ENCODE measurements around the gene MEGF11.

Gene MEGF11

DNA sequence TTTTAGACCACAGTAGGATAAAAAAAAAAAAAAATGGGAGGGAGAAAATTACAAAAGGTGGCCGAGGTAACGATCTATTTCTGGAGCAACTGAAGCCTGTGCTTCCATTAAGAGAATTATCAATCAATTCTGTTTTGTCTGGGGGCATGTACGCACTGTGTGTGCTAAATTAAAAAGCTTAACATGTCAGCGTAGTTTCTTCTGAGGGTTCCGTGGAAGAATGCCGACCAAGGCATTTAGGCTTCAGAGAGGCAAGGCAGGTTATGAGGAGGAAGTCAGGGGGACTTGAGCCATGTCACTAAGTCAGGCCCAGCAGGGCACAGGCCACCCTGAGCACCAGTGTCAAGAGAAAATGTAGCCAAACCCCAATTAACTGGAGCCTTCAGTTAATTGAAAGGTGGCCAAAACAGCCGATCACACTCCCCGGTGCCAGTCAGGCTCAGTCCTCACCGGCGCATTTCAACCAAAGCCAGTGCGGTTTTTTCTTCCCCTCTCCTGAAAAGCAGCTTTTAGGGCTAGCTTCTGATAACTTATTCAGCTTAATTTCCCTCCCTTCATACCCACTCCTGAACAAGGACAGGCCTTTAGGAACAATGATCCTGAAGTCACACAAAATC lies 113.9 kb downstream of the MEGF11 start:
- Mint-ChIP-seq H3K27me3 (no peaks in the 10 kb centered on the region), H3K4me1 (peaks cover 13% of the 10 kb centered on the region), H3K4me3 (no peak overlapping the region), H3K9me3 (no peaks in the 10 kb centered on the region), H3K27ac (no peak overlapping the region)
- DNase-seq, result no peak
- no peak for ATAC-seq

DNA sequence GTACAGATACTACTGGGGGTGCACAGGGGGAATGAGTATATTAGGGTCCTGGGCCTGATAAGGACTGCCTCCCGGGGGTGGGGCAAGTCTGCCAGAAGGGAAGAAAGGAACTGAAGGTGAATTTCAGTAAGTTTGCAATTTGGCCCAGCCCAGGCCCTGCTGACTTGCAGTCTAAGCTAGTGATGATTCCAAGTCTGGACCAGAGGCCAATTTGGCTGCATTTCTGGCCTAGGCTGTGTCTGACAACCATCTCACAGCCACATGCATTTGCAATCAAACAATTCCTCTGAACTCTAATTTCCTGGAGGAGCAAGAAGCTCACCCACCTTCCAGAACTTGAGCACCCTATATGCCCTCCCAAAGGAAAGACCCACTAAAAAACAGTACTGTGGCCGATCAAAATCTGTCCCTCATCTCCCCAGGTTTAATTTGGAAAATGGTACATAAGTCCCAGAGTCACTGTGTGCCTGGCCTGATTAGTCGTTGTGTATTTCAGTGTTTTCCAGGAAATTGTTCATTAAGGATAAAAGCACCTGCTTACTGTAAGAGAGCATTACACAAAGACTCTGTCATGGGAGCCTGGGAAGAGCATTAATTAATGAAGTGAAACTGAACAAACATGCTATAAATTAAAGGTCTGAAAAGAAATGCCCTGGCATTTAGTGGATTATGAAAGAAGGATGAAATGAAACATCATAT lies 114.5 kb downstream of the MEGF11 start:
- no peak for ATAC-seq
- Mint-ChIP-seq H3K9me3 (no peaks in the 10 kb centered on the region), H3K4me1 (peaks cover 13% of the 10 kb centered on the region)

DNA sequence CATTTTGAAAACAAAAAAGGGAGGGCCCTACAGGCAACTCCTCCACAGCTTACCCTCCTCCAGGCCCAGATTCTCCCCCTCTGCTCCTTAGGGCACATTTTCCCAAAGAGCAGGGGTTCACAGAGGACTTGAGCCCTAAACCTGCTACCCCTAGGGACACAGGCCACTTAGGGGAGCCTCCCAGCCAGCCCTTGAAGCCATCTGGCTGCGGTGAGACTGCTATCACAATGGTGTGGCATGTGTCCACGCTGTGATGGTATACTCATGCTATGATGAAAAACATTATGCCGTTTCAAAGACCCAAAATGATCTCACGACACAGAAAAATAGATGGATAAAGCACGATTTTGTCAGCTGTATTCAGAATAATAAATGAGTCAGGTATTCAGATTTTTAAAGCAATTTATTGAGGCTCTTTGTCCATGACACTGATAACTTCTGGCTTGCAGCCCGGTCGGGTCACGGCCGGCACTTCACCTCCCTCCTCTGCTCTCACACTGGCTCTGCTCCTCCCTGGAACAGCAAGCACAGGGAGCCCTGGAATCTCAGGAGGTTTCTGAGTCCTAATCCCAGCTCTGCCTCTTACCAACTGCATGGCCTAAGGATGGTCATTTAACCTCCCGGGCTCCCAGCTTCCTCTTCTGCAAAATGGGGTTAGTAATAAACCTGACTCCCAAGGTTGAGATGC lies 115.3 kb downstream of the MEGF11 start:
- Mint-ChIP-seq H3K4me1 (peaks cover 13% of the 10 kb centered on the region), H3K27me3 (no peaks in the 10 kb centered on the region), H3K9me3 (no peaks in the 10 kb centered on the region), H3K4me3 (no peak overlapping the region), H3K27ac (no peak overlapping the region)
- no peak for DNase-seq
- no peak for ATAC-seq

More for the DNA sequence above, 114.5 kb downstream of the MEGF11 start:
- no peak overlapping the region for H3K4me3 Mint-ChIP-seq
- no peak for DNase-seq
- no peak overlapping the region for H3K27ac Mint-ChIP-seq
- no peaks in the 10 kb centered on the region for H3K27me3 Mint-ChIP-seq

DNA sequence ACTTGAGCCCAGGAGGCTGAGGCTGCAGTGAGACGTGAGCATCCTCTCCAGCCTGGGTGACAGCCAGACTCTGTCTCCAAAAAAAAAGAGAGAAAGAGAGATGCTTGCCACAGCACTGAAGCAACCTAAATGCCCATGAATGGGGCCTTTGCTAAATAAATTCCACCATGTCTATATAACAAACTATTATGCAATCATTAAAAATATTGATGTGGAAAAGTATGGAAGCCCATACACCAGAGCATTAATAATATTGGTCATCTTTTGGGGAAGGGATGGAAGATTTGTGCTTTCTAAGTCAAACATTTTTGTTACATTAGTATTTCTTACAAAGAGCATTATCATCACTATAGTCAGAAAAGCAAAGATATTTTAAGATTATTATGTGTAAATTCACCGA lies 116.6 kb downstream of the MEGF11 start:
- H3K9me3 Mint-ChIP-seq, result no peaks in the 10 kb centered on the region
- no peak for ATAC-seq
- no peak overlapping the region for H3K27ac Mint-ChIP-seq
- H3K4me1 Mint-ChIP-seq, result peaks cover 13% of the 10 kb centered on the region
- no peak for DNase-seq
- no peaks in the 10 kb centered on the region for H3K27me3 Mint-ChIP-seq
- H3K4me3 Mint-ChIP-seq, result no peak overlapping the region

DNA sequence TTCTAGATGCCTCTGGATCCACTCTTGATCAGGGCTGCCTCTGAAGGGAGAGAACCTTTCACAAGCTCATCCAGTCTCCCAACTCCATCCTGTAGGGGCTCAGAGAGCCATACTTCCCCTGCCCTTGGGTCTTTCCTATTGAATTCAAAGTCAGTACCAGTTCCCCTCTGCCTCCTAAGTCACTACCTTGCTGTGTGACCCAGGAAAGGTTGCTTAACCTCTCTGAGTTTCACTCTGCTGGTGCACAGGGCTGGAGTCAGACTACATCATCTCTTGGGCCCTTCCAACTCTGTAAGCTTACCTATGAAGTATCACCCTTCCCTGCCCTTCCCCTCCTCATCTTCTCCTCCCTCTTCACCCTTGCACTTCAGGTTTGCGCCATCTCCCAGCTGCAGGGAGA lies 117.9 kb downstream of the MEGF11 start:
- DNase-seq (no peak), ATAC-seq (no peak)
- peaks cover 13% of the 10 kb centered on the region for H3K4me1 Mint-ChIP-seq
- H3K9me3 Mint-ChIP-seq, result no peaks in the 10 kb centered on the region
- H3K4me3 Mint-ChIP-seq, result no peak overlapping the region
- H3K27ac Mint-ChIP-seq, result no peak overlapping the region
- no peaks in the 10 kb centered on the region for H3K27me3 Mint-ChIP-seq

DNA sequence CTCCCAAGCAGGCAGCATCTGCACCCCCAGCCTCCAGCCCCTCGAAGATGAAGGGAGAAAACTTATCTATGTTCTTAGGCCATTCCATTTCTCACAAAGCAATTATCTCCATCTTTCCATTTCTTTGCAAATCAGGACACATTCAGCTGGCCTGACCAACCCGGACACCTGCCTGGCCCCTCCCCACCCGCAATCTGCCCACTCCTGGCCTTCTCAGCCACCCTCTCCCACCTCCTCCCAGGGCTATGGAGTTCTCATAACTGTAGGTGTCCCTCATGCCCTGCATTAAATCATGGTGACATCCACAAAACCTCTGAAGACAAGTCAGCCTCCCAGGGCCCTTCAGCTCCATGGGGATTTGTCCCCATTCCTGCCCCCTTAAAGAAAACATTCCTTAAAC lies 119.3 kb downstream of the MEGF11 start:
- Mint-ChIP-seq H3K27me3 (no peaks in the 10 kb centered on the region), H3K9me3 (no peaks in the 10 kb centered on the region), H3K27ac (no peak overlapping the region), H3K4me1 (peaks cover 13% of the 10 kb centered on the region), H3K4me3 (no peak overlapping the region)
- DNase-seq (no peak), ATAC-seq (no peak)

DNA sequence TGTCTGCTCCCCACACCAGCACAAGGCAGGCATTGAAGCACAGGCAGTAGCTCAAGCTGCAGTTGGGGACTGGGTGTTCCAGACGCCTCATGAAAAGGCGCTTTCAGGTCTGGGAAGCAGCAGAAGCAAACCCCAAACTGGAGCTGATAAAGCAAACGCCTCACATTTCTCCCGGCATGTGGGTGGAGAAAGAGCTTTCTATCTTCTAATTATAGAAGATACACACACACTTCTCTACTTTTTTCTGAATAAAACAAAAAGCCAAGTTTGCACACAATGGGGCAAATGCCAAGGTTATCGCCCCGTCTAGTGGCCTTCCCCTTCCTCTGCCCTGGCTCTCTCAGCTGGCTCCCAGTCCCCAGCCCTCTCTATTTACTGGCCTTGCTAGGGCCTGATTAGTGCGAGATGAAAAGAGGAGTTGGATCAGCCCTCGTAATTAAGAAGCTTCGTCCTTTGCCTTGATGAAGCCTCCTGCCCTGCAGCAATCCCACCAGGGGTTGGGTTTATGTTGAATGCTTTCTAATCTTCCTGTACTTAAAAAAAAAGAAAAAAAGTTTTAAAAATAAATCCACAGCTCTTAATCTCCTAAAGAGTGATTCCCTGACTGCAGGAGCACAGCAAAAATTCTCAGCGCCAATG lies 120.2 kb downstream of the MEGF11 start:
- no peak overlapping the region for H3K4me3 Mint-ChIP-seq

DNA sequence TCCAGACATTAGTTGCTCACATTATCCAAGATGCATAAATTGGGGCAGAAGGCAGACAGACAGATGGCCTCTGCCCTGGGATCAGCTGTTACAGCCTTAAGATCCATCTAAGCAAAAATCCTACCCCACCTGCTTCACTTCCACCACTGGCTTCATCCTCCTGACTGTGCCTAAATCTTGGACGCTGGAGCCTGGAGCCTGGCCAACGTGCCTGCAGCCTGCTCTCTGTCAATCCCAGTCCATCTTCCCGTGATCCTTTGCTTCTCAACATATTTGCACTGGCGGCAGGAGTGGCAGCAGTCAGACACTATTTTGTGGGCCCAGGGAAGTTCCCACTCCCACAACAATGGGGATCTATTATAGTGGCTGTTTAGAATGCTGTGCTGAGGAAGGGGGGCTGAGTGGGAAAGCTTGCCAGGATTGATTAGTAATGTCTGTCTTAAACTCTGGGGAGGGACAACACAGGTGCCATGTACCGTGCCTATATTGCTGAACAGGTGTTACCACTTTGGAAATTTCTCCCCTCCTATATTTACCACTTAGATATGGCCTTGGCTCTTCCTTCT lies 121.2 kb downstream of the MEGF11 start:
- no peak overlapping the region for H3K4me3 Mint-ChIP-seq
- H3K27ac Mint-ChIP-seq, result no peak overlapping the region
- H3K27me3 Mint-ChIP-seq, result peaks cover 3% of the 10 kb centered on the region
- DNase-seq, result no peak
- no peak for ATAC-seq
- H3K4me1 Mint-ChIP-seq, result peaks cover 13% of the 10 kb centered on the region
- no peaks in the 10 kb centered on the region for H3K9me3 Mint-ChIP-seq

More for the DNA sequence above, 120.2 kb downstream of the MEGF11 start:
- Mint-ChIP-seq H3K9me3 (no peaks in the 10 kb centered on the region), H3K27me3 (no peaks in the 10 kb centered on the region), H3K4me1 (peaks cover 13% of the 10 kb centered on the region), H3K27ac (no peak overlapping the region)
- ATAC-seq (no peak), DNase-seq (no peak)

DNA sequence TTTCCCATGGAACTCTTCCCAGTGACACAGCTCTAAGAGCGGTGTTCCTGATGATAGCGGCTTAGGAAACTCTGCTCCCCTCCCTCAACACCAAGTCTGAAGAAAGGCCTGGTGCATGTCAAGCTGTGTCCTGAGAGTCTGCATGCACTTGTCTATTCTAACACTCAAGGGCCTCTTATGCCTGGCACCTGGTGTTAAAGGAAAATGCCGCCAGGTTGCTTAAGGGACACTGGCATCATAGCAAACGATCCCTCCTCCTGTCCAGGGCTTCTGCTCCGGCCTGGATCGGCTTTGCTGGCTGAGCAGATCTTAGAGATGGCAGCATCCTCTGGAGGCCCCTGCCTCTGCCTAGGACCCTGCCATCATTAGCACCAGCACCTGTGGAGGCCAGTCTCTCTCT lies 121.7 kb downstream of the MEGF11 start:
- peaks cover 13% of the 10 kb centered on the region for H3K4me1 Mint-ChIP-seq
- peaks cover 7% of the 10 kb centered on the region for H3K27me3 Mint-ChIP-seq
- DNase-seq (no peak), ATAC-seq (no peak)
- no peak overlapping the region for H3K27ac Mint-ChIP-seq
- H3K9me3 Mint-ChIP-seq, result no peaks in the 10 kb centered on the region
- no peak overlapping the region for H3K4me3 Mint-ChIP-seq

DNA sequence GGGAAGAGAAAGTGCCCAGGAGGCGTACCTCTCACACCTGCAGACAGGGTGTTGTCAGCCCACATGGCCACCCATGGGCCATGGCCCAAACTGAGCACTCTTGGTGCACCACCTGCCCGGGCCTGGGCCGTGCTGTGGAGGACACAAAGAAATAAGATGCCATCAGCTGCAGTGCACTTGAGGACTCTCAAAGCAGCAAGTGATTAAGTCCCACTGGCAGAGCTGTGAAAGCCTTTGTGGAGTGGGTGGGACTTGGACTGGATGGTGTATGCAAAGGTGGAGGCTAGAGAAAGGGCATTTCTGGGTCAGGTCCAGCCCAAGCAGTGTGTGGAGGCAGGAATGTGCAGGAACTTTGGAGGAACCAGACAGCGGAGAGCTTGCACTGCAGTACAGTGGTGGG lies 122.3 kb downstream of the MEGF11 start:
- ATAC-seq, result no peak
- H3K4me1 Mint-ChIP-seq, result peaks cover 13% of the 10 kb centered on the region
- DNase-seq, result no peak
- H3K27me3 Mint-ChIP-seq, result peaks cover 7% of the 10 kb centered on the region
- no peaks in the 10 kb centered on the region for H3K9me3 Mint-ChIP-seq
- H3K4me3 Mint-ChIP-seq, result no peak overlapping the region
- H3K27ac Mint-ChIP-seq, result no peak overlapping the region

DNA sequence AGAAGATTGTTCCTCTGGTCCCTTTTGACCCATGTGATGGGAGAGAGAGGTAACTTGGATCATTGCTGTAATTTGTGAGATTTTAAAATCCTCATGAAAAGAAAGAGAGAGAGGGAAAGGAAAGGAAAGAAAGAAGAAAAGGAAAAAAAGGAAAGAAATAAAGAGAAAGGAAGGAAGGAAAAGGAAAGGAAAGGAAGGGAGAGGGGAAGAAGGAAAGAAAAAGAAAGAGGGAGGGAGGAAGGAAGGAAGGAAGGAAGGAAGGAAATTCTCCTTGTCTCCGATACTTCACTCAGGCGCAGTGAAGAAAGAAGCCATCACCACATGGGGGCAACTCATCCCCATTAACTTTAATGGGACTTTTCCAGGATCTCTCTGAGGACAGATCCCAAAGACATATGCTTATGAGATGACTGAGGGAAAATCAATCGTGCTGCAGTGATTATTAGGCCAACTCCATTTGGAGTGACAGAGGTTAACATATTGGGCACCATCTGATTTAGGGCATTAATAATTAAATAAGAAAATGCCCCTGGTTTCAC lies 123.0 kb downstream of the MEGF11 start:
- no peak for ATAC-seq
- Mint-ChIP-seq H3K27ac (peak overlapping the region in 1 of 2 donors; percentile 6), H3K9me3 (no peaks in the 10 kb centered on the region), H3K27me3 (peaks cover 7% of the 10 kb centered on the region), H3K4me3 (no peak overlapping the region), H3K4me1 (peaks cover 9% of the 10 kb centered on the region)
- no peak for DNase-seq

DNA sequence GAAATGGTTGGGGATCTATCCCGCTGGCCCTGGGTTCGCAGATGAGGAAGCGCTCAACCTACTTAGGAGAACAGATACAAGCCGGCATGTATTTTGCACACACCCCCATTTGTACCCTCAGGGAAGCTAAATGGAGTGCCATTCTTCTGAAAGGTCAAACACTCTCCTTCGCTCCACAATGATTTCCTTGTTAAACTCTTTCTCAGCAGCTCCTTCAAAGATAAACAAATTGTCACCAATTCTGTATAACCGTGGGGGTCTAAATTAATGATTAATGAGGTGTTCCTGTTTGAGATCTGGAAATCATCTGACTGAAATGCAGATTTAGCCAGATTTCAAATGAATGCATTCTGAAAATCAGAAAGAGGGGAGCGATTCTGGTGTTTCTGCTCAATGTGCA lies 124.0 kb downstream of the MEGF11 start:
- DNase-seq, result no peak
- Mint-ChIP-seq H3K27me3 (peaks cover 7% of the 10 kb centered on the region), H3K4me3 (no peak overlapping the region), H3K4me1 (no peaks in the 10 kb centered on the region), H3K27ac (no peak overlapping the region), H3K9me3 (no peaks in the 10 kb centered on the region)
- ATAC-seq, result no peak

DNA sequence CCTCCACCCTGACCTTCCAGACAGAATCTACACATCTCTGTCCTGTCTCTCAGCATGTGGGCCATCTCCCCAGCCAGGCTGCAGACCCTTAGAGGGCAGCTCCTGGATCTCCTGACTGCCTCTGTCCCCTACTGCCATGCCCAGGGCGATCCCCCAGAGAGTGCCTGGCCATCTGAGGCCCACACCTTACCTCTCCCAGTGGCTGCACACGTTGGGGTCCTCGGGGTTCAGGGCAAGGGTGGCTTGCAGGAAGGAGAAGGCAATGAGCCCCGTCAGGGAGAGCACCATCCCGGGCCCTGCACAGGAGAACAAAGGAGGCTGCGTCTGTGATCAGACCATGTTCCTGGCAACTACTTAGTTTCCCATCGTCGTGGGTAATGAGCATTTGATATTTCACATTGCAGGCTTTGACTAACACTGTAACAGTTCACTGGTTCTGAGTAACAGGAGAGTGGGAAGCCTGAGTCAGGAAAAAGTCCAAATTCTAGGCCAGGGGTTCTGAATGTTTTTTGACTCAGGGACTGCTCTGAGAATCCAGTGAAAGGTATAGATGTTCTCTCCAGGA lies 125.4 kb downstream of the MEGF11 start:
- Mint-ChIP-seq H3K4me1 (no peaks in the 10 kb centered on the region), H3K4me3 (no peak overlapping the region), H3K27me3 (peaks cover 7% of the 10 kb centered on the region), H3K27ac (peak overlapping the region in 1 of 2 donors; percentile 21), H3K9me3 (no peaks in the 10 kb centered on the region)
- DNase-seq, result no peak
- ATAC-seq, result no peak

DNA sequence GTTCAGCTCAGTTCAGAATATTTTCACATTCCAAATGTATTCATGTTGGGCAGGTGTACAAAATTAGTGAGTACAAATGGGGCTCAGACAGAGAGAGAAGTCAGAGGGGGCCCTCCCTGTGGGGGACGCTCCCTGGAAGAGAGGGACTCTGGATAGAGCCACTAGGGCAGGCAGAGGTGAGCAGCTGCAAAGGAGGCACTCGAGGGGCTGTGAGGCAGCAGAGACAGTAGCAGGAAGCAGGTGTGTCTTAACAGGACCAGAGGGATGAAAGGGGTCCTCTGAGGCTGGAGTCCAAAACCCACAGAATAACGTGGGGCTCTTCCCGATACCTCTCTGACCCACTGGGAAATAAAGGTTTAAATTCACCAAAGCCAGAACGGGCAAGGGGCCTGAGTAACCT lies 127.1 kb downstream of the MEGF11 start:
- Mint-ChIP-seq H3K27me3 (peaks cover 7% of the 10 kb centered on the region), H3K4me3 (no peak overlapping the region), H3K4me1 (no peaks in the 10 kb centered on the region), H3K27ac (no peak overlapping the region), H3K9me3 (no peaks in the 10 kb centered on the region)
- DNase-seq (no peak), ATAC-seq (no peak)

DNA sequence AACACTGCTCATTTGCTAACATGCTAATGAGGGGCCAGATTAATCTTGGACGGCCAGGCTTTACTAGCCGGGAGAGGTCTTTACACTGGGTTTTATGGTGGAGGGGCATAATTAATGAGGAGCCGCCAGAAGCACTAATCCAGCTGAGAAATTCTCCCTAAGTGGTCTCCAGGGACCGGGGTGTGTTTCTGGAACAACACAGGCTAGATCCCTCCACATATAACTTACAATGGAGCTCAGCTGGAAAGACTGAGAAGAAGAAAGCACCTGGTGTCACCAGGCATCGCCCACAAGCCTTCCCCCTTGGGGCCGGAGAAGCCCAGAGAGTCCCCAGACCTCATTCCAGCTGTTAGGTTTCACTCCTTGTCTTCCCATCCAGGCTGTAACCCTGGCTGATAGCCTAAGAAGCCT lies 127.5 kb downstream of the MEGF11 start:
- Mint-ChIP-seq H3K4me3 (no peak overlapping the region), H3K4me1 (no peaks in the 10 kb centered on the region), H3K27me3 (peaks cover 7% of the 10 kb centered on the region), H3K27ac (no peak overlapping the region), H3K9me3 (no peaks in the 10 kb centered on the region)
- DNase-seq (no peak), ATAC-seq (no peak)

All from stimulated activated naive CD8-positive, alpha-beta T cell treated with anti-CD3 and anti-CD28 coated beads, Interleukin-15, amount 100 ng/mL, for 72 hours (primary cell).